HepG2 (cell line): ENCODE measurements around the gene TFEB. TPM values are rescaled to one million over a fixed set of nuclear protein-coding genes. Genes with fewer than 3 reads are reported as not detected.

ENCODE experiments used
- ATAC-seq: fragments of 200-7000 bp; cut with Tn5 transposase; 3 replicates; pipeline ENCODE4 v1.9.1; 2020; ENCODE audit warnings: mild to moderate bottlenecking, moderate library complexity
- BruUV-seq: library from RNA; stranded (reverse); fragments of 400-500 nt; replicated peaks from 2 replicates; lab custom pipeline; 2021; lab: Mats Ljungman, UMichigan
- CTCF ChIA-PET: fragments of 300-600 bp; formaldehyde crosslinking; extraction: SDS; loops from one replicate; lab custom pipeline; 2021; ENCODE audit warnings: low total read pairs, inconsistent platforms, low intra/inter-chr PET ratio; lab: Yijun Ruan, JAX
- POLR2A ChIA-PET: fragments of 350-600 bp; sonication (Branson Sonifier 250); formaldehyde crosslinking; loops from one replicate; lab custom pipeline; 2020; ENCODE audit warnings: antibody characterized with exemption, inconsistent platforms; lab: Yijun Ruan, JAX
- DNase-seq: peaks from one replicate; pipeline ENCODE4 v3.0.0-alpha.2; 2015; ENCODE audit warnings: low spot score
- FAIRE-seq: peaks from 3 replicates; lab custom pipeline; 2011; peaks lifted over from hg19 to GRCh38; lab: Jason Lieb, UNC
- H2AFZ ChIP-seq: one replicate; pipeline ENCODE4 v1.6.1; 2011; ENCODE audit warnings: low read length, inconsistent platforms
- H3K27ac ChIP-seq: fragments of 300-600 bp; 3 replicates; pipeline ENCODE4 v1.8.0; 2011; ENCODE audit warnings: mixed run types, mild to moderate bottlenecking, mixed read lengths, low read length, inconsistent platforms; ENCODE audit not compliant: insufficient read depth; ENCODE audit errors: extremely low read length
- H3K27me3 ChIP-seq, 2 experiments: fragments of 200-600 bp in 1 of 2; 2 replicates in 1 of 2; 3 replicates in 1 of 2; pipeline versions ENCODE4 v1.6.0 to v1.8.0; 2011; ENCODE audit warnings: low read length in 2 of 2, mild to moderate bottlenecking in 2 of 2, moderate library complexity in 2 of 2, inconsistent platforms in 1 of 2; ENCODE audit not compliant: insufficient read depth in 2 of 2, control insufficient read depth in 1 of 2
- H3K36me3 ChIP-seq, 2 experiments: fragments of 200-600 bp in 1 of 2; replicated peaks in 1 of 2; 2 replicates in 1 of 2; 3 replicates in 1 of 2; pipeline versions ENCODE4 v1.5.1 to v1.8.0; 2011; ENCODE audit warnings: low read length in 2 of 2, inconsistent platforms in 1 of 2; ENCODE audit not compliant: insufficient read depth in 2 of 2, control insufficient read depth in 1 of 2
- H3K4me1 ChIP-seq: 2 replicates; pipeline ENCODE4 v1.5.1; 2012; ENCODE audit warnings: low read length, inconsistent platforms; ENCODE audit not compliant: insufficient read depth
- H3K4me2 ChIP-seq: 2 replicates; pipeline ENCODE4 v1.6.0; 2011; ENCODE audit warnings: low read depth, low read length, inconsistent platforms
- H3K4me3 ChIP-seq, 3 experiments: fragments of 200-600 bp in 1 of 3; sonication (generic), shearing (Covaris generic) in 1 of 3; replicated peaks in 1 of 3; 2 replicates each; pipeline ENCODE4 v1.5.1; 2011 to 2016; ENCODE audit warnings: low read length in 3 of 3, inconsistent platforms in 2 of 3, low read depth in 2 of 3, mild to moderate bottlenecking in 2 of 3, control low read depth in 1 of 3, mixed read lengths in 1 of 3; ENCODE audit not compliant: insufficient read depth in 1 of 3
- H3K79me2 ChIP-seq: one replicate; pipeline ENCODE4 v1.6.1; 2011; ENCODE audit warnings: low read length, inconsistent platforms; ENCODE audit not compliant: insufficient read depth
- H3K9ac ChIP-seq: 2 replicates; pipeline ENCODE4 v1.6.0; 2011; ENCODE audit warnings: mild to moderate bottlenecking, low read depth, low read length, inconsistent platforms; ENCODE audit not compliant: insufficient read depth
- H3K9me3 ChIP-seq: 2 replicates; pipeline ENCODE4 v1.5.1; 2012; ENCODE audit warnings: mild to moderate bottlenecking, low read length
- H4K20me1 ChIP-seq: 2 replicates; pipeline ENCODE4 v1.6.0; 2011; ENCODE audit warnings: inconsistent platforms, mild to moderate bottlenecking, low read length, moderate library complexity; ENCODE audit not compliant: insufficient read depth
- BHLHE40 ChIP-seq: IDR thresholded peaks from 2 replicates; pipeline ENCODE4 v1.6.1; 2011; ENCODE audit warnings: low read length, improper control_type of control experiment
- BRCA1 ChIP-seq: sonication (generic); formaldehyde crosslinking; IDR thresholded peaks from 2 replicates; pipeline ENCODE4 v1.4.0; 2020; ENCODE audit warnings: missing genetic modification reagents
- CREM ChIP-seq, 2 experiments: sonication (generic) in 1 of 2; formaldehyde crosslinking in 1 of 2; IDR thresholded peaks; 2 replicates each; pipeline versions ENCODE4 v1.4.0 to v1.6.1; 2016 to 2020; ENCODE audit warnings: antibody characterized with exemption in 1 of 2, mild to moderate bottlenecking in 1 of 2, missing genetic modification reagents in 1 of 2
- EZH2 ChIP-seq: conservative IDR thresholded peaks from 2 replicates; pipeline ENCODE4 v1.6.1; 2012; ENCODE audit warnings: mild to moderate bottlenecking, low read depth, low read length, moderate library complexity
- FLYWCH1 ChIP-seq: sonication (generic); formaldehyde crosslinking; IDR thresholded peaks from 2 replicates; pipeline ENCODE4 v1.8.1; 2023; ENCODE audit warnings: mild to moderate bottlenecking, missing genetic modification reagents
- HHEX ChIP-seq: IDR thresholded peaks from 2 replicates; pipeline ENCODE4 v1.6.1; 2016; ENCODE audit warnings: control low read depth
- HIVEP1 ChIP-seq: sonication (generic); formaldehyde crosslinking; IDR thresholded peaks from 2 replicates; pipeline ENCODE4 v1.4.0; 2020; ENCODE audit warnings: mild to moderate bottlenecking, missing genetic modification reagents
- MNT ChIP-seq: fragments of 450-650 bp; IDR thresholded peaks from 2 replicates; pipeline ENCODE4 v1.6.1; 2016
- NCOA1 ChIP-seq: sonication (generic); formaldehyde crosslinking; IDR thresholded peaks from 2 replicates; pipeline ENCODE4 v1.9.0; 2021; ENCODE audit warnings: missing genetic modification reagents
- RORA ChIP-seq: sonication (generic); formaldehyde crosslinking; IDR thresholded peaks from 2 replicates; pipeline ENCODE4 v1.5.0; 2020; ENCODE audit warnings: mild to moderate bottlenecking, missing genetic modification reagents, moderate library complexity
- SOX13 ChIP-seq, 3 experiments: fragments of 450-650 bp in 1 of 3; sonication (generic) in 1 of 3; formaldehyde crosslinking in 1 of 3; IDR thresholded peaks in 2 of 3; conservative IDR thresholded peaks in 1 of 3; 2 replicates each; pipeline versions ENCODE4 v1.5.0 to v1.6.1; 2016 to 2020; ENCODE audit warnings: antibody characterized with exemption in 1 of 3, mild to moderate bottlenecking in 1 of 3, missing compliant biosample characterization in 1 of 3, missing genetic modification reagents in 1 of 3, moderate library complexity in 1 of 3
- SPEN ChIP-seq: sonication (generic); formaldehyde crosslinking; IDR thresholded peaks from 2 replicates; pipeline ENCODE4 v1.5.1; 2020; ENCODE audit warnings: low read depth, mild to moderate bottlenecking, missing genetic modification reagents
- SRSF1 ChIP-seq: fragments of 200-400 bp; formaldehyde crosslinking; optimal IDR thresholded peaks from 2 replicates; pipeline ENCODE3; 2017; ENCODE audit warnings: mild to moderate bottlenecking, low read depth, low read length, moderate library complexity
- SRY ChIP-seq: sonication (generic); formaldehyde crosslinking; IDR thresholded peaks from 2 replicates; pipeline ENCODE4 v1.8.0; 2022; ENCODE audit warnings: mild to moderate bottlenecking, missing genetic modification reagents
- ZFX ChIP-seq: sonication (generic); formaldehyde crosslinking; IDR thresholded peaks from 2 replicates; pipeline ENCODE4 v1.4.0; 2020; ENCODE audit warnings: mild to moderate bottlenecking, low read depth, missing genetic modification reagents, moderate library complexity
- ZNF513 ChIP-seq: sonication (generic); formaldehyde crosslinking; conservative IDR thresholded peaks from 2 replicates; pipeline ENCODE4 v1.5.0; 2020; ENCODE audit warnings: missing genetic modification reagents
- ZNF660 ChIP-seq: sonication (generic); formaldehyde crosslinking; IDR thresholded peaks from 2 replicates; pipeline ENCODE4 v1.5.1; 2020; ENCODE audit warnings: mild to moderate bottlenecking, low read depth, missing genetic modification reagents, borderline replicate concordance
- ZNF773 ChIP-seq: sonication (generic); formaldehyde crosslinking; IDR thresholded peaks from 2 replicates; pipeline ENCODE4 v1.4.0; 2020; ENCODE audit warnings: missing genetic modification reagents, borderline replicate concordance
- WGBS: methylation state at CpG from one replicate; pipeline ENCODE4 v1.1.6; 2017; ENCODE audit warnings: low lambda C conversion rate; 5-methylcytosine and 5-hydroxymethylcytosine counted together
- in situ Hi-C: cut with HindIII; loops from 2 replicates; pipeline ENCODE4 v1.10.0; 2017; ENCODE audit warnings: low pct_unique_long_range_greater_than_20kb; ENCODE audit not compliant: extremely low pct_ligation_motif_present
- intact Hi-C: fragments of 100-400 bp; cut with micrococcal nuclease; formaldehyde crosslinking; loops from one replicate; pipeline ENCODE4 v1.10.0; 2022; ENCODE audit not compliant: unreplicated experiment
- polyA plus RNA-seq, 8 experiments: library from polyadenylated mRNA; depleted of rRNA in 3 of 8; stranded (reverse) in 7 of 8; unstranded in 1 of 8; fragments of >200 nt; fragmentation: Illumina TruSeq in 4 of 8; extraction: Trizol in 4 of 8; gene quantifications; 2 replicates each; pipeline versions ENCODE4 v1.2.1 to v1.2.3, GENCODE V29; 2011 to 2016; ENCODE audit warnings: low read depth in 4 of 8, missing spikeins in 1 of 8, mixed read lengths in 1 of 8; ENCODE audit not compliant: insufficient read depth in 1 of 8
- total RNA-seq, 5 experiments: library from RNA; depleted of rRNA; stranded (reverse); fragments of >200 nt; fragmentation: Illumina TruSeq; extraction: Trizol; gene quantifications; 2 replicates each; pipeline ENCODE4 v1.2.3, GENCODE V29; 2016; ENCODE audit warnings: low read depth in 1 of 5
- TF ChIP-seq, protein P1 (sequence below): sonication (generic); formaldehyde crosslinking; IDR thresholded peaks from 2 replicates; pipeline ENCODE4 v1.5.0; 2020; ENCODE audit warnings: missing genetic modification reagents, mild to moderate bottlenecking, borderline replicate concordance

Gene TFEB
- total and polyA plus RNA-seq, 2 of the 13 experiments (the other 11 are each of a cell fraction or from before 2014, with no cell fraction given) = 13.3 to 18.7 TPM

- TF ChIP-seq SPEN (CRISPR knock-in tag) = peak; percentile 68
- TF ChIP-seq, protein P1, sequence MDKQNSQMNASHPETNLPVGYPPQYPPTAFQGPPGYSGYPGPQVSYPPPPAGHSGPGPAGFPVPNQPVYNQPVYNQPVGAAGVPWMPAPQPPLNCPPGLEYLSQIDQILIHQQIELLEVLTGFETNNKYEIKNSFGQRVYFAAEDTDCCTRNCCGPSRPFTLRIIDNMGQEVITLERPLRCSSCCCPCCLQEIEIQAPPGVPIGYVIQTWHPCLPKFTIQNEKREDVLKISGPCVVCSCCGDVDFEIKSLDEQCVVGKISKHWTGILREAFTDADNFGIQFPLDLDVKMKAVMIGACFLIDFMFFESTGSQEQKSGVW = no peak
- no peak for TF ChIP-seq EZH2
- no peak for TF ChIP-seq FLYWCH1 (CRISPR knock-in tag)
- TF ChIP-seq NCOA1 (CRISPR knock-in tag) = no peak
- no peak for TF ChIP-seq HHEX (CRISPR knock-in tag)
- TF ChIP-seq MNT = no peak
Measured at GRCh38 chr6:41733707-41734665, 1.4 kb downstream of the TFEB start (continued).

DNA sequence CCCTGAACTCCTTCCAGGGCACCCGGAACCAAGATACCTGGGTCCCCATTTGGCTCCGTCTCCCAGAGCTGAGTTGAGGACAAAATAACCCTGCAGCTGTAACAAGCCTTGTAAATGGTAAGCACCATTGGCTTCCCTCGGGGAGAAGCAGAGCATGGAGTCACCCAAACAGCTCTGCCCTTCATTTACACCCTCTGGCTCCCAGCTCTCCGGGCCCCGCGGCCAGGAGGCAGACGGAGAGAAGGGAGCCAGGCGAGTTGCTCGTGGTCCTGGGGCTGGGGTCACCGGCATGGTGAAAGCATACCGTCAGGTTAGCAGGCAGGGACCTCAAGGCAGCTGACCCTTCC is 2.1 kb downstream of the TFEB start:
- WGBS = 60% methylated on average over 2 of the region's 11 CpGs
- peak overlapping the region; percentile 87 for H3K4me2 ChIP-seq
- CTCF ChIA-PET = no interaction called here
- no peak for TF ChIP-seq RORA
- no peak for TF ChIP-seq ZNF660 (CRISPR knock-in tag)
- no peak for TF ChIP-seq SRY (CRISPR knock-in tag)
- no peak for TF ChIP-seq BRCA1
- no peak for TF ChIP-seq SRSF1
- TF ChIP-seq ZNF513 (CRISPR knock-in tag) = no peak
- no peak for TF ChIP-seq SOX13 (IDR thresholded peaks at IDR 0.05)
- TF ChIP-seq SOX13 (CRISPR knock-in tag; conservative IDR thresholded peaks at IDR 0.05 in 1 of 2, IDR thresholded peaks at IDR 0.05 in 1 of 2) = 0 out of 4 replicates have a peak, but pooled peaks of 1 of the 2 experiments have one; percentile 3
- TF ChIP-seq ZFX (CRISPR knock-in tag) = no peak
- TF ChIP-seq CREM (IDR thresholded peaks at IDR 0.05) = no peak
- no peak for TF ChIP-seq CREM (CRISPR knock-in tag; IDR thresholded peaks at IDR 0.05)
- TF ChIP-seq HIVEP1 (CRISPR knock-in tag) = no peak
- TF ChIP-seq ZNF773 (CRISPR knock-in tag) = no peak
- no peak for TF ChIP-seq BHLHE40

More for the DNA sequence above, 2.1 kb downstream of the TFEB start:
- POLR2A ChIA-PET = interaction anchor here (0.7 to 10.4 kb wide), 22 partner anchors 9 to 317 kb away, joined by 3 to 120 read pairs (median 8); partner anchors contain the start of genes FRS3, PGC, TAF8 and TOMM6
- Histone ChIP-seq H3K4me3 (peak overlapping the region; percentile 51 to 83 (median 76)), H3K79me2 (peaks cover 5% of the 10 kb centered on the region), H3K27me3 (no peaks in the 10 kb centered on the region; a peak in 1 of 5 replicates), H3K4me1 (peaks cover 58% of the 10 kb centered on the region), H4K20me1 (no peaks in the 10 kb centered on the region), H3K36me3 (no peaks in the 10 kb centered on the region), H2AFZ (no peak overlapping the region), H3K27ac (no peak overlapping the region), H3K9ac (peak overlapping the region; percentile 73), H3K9me3 (no peaks in the 10 kb centered on the region)
- no TSS peak for BruUV-seq
- FAIRE-seq (no peak), ATAC-seq (no peak), DNase-seq (no peak)
- intact Hi-C loops = loop anchor here (1.0 kb wide), 2 partner anchors 27 to 188 kb away; partner anchors contain the start of genes BYSL and MED20
- in situ Hi-C loops = no loop called here
